Measurements from ENCODE around the gene CACHD1.

DNA sequence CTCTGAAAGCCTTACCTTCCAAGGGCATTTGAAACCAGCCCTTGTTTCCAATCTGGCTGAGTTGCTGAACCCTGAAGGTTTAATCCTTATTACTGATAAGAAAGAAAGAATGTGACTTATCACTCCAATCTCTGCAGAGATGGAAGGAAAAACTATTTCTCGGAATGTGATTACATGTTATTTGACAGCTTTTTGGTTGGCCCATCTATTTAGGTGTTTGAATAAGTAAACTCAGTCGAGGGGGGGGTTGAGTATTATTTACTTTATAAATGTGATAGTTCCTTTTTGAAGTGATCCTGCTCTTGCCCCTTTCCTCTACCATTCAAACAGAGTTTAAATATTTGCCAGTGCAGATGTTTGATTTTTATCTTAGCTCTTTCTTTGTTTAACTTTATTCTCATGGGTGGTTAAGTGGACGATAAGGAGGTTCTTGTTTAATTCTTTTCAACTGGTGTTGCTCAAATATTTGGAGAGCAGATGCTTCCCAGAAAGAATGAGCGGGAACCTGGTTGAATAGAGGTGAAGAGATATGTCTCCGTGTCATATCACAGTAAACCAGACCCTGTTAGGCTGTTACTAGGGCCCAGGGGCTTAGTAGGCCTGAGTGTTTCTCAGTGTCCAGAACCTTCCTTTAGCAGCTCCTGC lies 126.1 kb downstream of the CACHD1 start:
- TF ChIP-seq POLR2A (IDR thresholded peaks at IDR 0.05) (no peak), POLR2AphosphoS5 (IDR thresholded peaks at IDR 0.05) (no peak)
- TF ChIP-seq, protein P1, sequence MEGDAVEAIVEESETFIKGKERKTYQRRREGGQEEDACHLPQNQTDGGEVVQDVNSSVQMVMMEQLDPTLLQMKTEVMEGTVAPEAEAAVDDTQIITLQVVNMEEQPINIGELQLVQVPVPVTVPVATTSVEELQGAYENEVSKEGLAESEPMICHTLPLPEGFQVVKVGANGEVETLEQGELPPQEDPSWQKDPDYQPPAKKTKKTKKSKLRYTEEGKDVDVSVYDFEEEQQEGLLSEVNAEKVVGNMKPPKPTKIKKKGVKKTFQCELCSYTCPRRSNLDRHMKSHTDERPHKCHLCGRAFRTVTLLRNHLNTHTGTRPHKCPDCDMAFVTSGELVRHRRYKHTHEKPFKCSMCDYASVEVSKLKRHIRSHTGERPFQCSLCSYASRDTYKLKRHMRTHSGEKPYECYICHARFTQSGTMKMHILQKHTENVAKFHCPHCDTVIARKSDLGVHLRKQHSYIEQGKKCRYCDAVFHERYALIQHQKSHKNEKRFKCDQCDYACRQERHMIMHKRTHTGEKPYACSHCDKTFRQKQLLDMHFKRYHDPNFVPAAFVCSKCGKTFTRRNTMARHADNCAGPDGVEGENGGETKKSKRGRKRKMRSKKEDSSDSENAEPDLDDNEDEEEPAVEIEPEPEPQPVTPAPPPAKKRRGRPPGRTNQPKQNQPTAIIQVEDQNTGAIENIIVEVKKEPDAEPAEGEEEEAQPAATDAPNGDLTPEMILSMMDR (IDR thresholded peaks at IDR 0.05): no peak

Data from prostate gland (tissue), 2 donors.